ENCODE results near the gene PANX2. TPM values are rescaled to one million over a fixed set of nuclear protein-coding genes. Genes with fewer than 3 reads are reported as not detected.

Gene PANX2
- total RNA-seq, 1 donor from 2014 or later: 0.37 TPM

GRCh38 chr22:50197000-50197800, 26.7 kb downstream of the PANX2 start:
- intact Hi-C loops (cut with micrococcal nuclease): no loop called here

- intact Hi-C loops (cut with micrococcal nuclease): no loop called here
Measured at GRCh38 chr22:50197856-50198623, 27.5 kb downstream of the PANX2 start.

GRCh38 chr22:50198624-50199017, 28.1 kb downstream of the PANX2 start:
- intact Hi-C loops (cut with micrococcal nuclease): no loop called here

DNA sequence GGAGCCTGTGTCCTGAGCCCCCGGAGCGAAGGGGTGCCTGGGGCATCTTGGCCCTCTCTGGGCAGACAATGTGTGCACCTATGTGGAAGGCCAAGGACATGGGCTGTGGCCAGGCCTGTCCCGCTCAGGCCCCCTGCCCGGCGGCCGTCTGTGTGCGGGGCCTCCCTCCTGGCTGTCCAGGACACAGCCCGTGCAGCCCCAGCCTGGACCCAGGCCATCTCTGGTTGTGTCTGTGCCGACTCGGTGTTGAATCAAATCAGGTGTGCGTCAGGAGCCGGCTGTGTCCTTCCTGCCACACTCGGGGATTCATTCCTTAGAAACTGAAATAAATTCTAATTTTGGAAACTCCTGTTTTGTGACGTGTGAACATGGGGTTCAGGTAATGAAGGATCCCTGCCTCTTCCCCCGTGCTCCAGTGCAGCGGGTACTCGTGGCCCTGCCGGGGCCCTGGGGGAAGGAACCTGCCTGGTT, 28.8 kb downstream of the PANX2 start:
- intact Hi-C loops (cut with micrococcal nuclease): no loop called here

- intact Hi-C loops (cut with micrococcal nuclease): loop anchor here (1.0 to 5.0 kb wide), 7 partner anchors 10 to 433 kb away; partner anchors contain the start of genes TRABD and TUBGCP6
Measured at GRCh38 chr22:50199829-50200460, 29.4 kb downstream of the PANX2 start.

DNA sequence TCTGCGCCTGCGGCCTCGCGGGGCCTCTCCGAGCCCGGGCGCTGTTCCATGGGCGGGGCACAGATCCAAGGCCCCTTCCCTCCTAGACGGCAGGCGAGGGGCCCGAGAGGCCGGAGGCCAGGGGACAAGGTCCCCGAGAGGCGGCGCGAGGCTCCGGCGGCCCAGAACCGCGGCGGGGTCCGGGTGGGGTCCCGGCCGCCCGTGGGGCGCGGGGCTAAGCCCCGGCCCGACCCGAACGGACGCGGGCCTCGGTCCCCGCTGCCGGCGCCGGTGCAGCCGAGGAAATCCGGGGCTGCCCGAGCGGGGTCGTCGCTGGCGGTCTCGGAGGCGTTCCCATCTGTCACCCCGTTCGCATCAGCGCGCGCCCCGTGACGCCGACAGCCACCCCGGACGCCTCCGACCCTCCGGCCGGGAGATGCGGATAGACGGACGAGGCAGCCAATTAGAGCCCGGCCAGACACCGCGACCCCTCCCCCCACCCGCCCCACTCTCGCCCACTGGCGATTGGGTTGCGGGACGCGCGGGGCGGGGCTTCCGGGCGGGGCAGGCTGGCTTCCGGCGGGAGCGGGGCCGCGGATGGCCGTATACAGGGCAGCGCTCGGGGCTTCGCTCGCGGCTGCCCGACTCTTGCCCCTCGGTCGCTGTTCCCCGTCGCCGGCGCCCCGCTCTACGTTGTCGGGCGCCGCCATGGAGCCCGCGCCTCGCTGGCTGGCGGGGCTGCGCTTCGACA, 30.1 kb downstream of the PANX2 start, which contains the start of gene SELENOO:
TSS of gene SELENOO (plus strand) at position 551 of the 730 bp plus-strand sequence. CDS start at position 577, 26 bp downstream.
- intact Hi-C loops (cut with micrococcal nuclease): loop anchor here (1.0 to 5.0 kb wide), 8 partner anchors 10 to 433 kb away; partner anchors contain the start of genes MAPK11, TRABD and TUBGCP6

- intact Hi-C loops (cut with micrococcal nuclease): loop anchor here (1.0 to 5.0 kb wide), 7 partner anchors 17 to 434 kb away; partner anchors contain the start of genes MAPK11, TRABD and TUBGCP6
Measured at GRCh38 chr22:50201191-50202129, 30.9 kb downstream of the PANX2 start.

DNA sequence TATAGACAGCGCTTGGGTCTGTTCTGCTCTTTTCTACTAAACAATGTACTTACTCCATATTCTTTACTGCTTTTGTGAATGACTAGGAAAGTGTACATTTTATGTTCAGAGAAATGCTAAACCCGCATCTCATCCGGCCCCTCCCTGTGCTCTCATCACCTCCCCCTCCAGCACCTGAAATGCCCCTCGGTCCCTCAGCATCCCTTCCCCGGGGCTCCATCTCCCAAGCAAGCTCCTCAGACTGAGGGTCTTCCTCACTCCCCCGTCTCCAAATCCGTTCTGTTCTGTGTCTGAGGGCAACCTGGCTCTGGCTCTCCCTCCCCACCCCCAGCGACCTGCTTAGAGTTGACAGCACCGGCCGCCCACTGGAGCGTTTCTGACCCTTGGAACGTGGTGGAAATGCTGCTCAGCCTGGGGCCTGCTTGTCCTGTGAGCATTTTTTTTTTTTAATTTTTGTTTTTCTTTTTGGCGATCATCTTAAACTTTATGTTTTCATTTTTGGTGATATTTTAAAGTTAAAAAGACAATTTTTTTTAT, 31.7 kb downstream of the PANX2 start:
- intact Hi-C loops (cut with micrococcal nuclease): loop anchor here (5.0 kb wide), 3 partner anchors 230 to 435 kb away; no protein-coding TSS in a partner anchor

DNA sequence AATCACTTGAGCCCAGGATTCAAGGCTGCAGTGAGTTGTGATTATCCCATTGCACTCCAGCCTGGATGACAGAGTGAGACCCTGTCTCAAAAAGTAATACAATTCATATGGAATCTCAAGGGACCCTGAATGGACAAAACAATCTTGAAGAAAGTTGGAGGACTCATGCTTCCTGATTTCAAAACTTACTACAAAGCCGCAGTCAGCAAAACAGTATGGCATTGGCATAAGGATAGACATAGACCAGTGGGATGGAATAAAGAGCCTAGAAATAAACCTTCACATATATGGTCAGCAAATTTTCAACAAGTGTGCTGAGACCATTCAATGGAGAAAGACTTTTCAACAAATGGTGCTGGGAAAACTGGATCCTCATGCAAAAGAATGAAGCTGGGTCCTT, 32.8 kb downstream of the PANX2 start:
- intact Hi-C loops (cut with micrococcal nuclease): loop anchor here (5.0 kb wide), 3 partner anchors 231 to 436 kb away; no protein-coding TSS in a partner anchor

DNA sequence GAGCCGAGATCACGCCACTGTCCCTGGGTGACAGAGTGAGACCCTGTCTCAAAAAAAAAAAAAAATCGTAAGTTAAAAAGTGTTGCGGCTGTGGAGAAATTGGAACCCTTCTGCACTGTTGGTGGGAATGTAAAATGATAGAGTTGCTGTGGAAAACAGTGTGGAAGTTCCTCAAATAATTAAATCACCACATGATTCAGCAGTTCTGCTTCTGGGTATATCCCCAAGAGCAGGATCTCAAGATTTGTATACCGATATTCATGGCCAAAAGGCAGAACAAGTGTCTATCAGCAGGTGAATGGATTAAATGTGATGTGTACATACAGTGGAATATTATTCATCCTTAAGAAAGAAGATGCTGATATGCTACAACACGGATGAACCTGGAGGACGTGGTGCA, 34.0 kb downstream of the PANX2 start:
- intact Hi-C loops (cut with micrococcal nuclease): loop anchor here (5.0 kb wide), 3 partner anchors 232 to 437 kb away; no protein-coding TSS in a partner anchor

DNA sequence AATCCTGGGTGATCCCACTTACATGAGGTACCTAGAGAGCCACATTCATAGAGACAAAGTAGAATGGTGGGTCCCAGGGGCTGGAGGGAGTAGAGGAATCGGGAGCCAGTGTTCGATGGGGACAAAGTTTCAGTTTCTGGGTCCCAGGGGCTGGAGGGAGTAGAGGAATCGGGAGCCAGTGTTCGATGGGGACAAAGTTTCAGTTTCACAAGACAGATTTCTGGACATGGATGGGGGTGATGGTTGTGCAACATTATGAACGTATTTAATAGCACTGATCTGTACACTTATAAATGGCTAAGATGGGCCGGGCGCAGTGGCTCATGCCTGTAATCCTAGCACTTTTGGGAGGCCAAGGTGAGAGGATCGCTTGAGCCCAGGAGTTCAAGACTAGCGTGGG, 34.5 kb downstream of the PANX2 start:
- intact Hi-C loops (cut with micrococcal nuclease): loop anchor here (5.0 kb wide), 3 partner anchors 233 to 438 kb away; no protein-coding TSS in a partner anchor

DNA sequence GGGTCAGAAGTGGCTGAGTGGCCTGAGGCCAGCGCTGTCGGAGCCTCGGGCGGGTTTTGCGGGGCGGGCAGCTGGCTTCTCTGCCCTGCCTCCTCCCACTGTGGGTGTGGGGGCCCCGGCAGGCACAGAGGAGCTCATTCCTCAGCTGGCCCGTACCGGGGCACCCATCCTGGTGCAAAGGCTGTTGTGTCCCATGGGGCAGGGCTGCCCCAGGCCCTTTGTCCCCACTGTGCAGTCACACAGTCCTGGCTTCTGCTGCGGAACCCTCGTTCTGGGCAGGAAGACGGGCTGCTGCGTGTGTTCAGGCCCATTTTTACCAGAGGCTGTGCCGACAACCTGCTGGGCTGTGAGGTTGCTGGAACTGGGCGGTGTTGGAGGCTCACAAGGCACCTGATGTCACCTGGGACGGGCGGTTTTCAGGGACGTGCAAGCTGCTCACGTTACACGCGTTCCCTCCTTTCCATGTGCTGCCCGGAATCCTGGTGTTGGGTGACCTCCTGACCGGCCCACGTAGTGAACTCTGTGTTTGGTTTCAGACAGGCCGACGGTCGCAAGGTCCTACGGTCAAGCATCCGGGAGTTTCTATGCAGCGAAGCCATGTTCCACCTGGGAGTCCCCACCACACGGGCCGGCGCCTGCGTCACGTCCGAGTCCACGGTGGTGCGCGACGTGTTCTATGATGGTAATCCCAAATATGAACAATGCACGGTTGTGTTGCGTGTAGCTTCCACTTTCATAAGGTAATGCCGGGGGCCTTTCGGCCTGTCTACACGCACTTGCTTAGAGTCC, 35.4 kb downstream of the PANX2 start:
- intact Hi-C loops (cut with micrococcal nuclease): no loop called here

- intact Hi-C loops (cut with micrococcal nuclease): no loop called here
Measured at GRCh38 chr22:50206599-50206998, 36.1 kb downstream of the PANX2 start.

DNA sequence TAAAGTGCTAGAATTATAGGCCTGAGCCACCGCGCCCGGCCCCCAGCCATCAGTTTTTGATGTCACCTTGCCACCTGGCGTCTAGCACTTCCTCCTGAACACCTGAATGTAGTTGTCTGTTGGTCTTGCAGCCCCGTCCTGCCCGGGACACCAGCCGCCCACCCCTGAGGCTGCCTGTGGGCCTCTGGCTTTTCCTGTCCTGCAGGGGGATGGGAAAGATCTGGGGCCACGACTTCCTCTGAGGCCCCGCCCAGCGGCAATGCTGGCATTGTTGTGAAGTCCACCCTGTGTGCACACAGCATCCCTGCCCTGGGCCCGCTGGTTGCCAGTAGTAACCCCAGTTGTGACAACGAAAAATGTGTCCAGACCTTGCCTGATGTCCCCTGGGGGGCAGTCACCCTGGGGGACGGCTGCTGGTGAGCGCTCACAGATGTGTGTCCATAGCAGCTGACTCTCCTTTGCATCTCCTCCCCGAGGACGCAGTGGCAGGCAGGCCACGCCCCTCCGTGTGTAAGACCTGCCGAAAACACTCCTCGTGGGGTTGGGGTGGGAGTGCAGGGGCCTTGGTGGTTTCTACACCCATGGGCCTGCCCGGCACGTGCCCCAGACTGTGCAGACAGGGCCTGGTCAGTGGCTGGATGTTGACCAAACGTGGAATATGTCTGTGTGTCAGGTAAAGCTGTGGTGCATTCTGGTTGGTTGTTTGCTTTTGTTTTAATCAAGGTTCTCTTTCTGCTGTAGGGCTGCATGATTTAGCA, 37.0 kb downstream of the PANX2 start:
- intact Hi-C loops (cut with micrococcal nuclease): no loop called here

DNA sequence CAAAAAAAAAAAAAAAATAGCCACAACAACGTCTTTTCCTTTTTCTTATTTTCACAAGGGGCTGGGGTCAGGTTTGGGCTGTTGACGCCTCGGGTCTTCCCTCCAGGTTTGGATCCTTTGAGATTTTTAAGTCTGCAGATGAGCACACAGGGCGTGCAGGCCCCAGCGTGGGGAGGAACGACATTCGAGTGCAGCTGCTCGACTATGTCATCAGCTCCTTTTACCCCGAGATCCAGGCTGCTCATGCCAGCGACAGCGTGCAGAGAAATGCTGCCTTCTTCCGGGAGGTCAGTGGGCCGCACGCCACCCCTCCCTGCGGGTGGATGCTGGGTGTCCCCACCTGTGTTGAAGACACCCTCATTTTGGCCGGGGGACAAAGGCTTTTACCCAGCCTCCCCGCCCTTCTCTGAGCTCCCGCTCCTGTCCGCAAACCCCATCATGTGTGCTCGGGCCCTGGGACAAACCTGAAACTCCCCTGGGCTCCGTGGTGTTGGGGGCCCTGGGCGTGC, 38.0 kb downstream of the PANX2 start:
- intact Hi-C loops (cut with micrococcal nuclease): no loop called here

DNA sequence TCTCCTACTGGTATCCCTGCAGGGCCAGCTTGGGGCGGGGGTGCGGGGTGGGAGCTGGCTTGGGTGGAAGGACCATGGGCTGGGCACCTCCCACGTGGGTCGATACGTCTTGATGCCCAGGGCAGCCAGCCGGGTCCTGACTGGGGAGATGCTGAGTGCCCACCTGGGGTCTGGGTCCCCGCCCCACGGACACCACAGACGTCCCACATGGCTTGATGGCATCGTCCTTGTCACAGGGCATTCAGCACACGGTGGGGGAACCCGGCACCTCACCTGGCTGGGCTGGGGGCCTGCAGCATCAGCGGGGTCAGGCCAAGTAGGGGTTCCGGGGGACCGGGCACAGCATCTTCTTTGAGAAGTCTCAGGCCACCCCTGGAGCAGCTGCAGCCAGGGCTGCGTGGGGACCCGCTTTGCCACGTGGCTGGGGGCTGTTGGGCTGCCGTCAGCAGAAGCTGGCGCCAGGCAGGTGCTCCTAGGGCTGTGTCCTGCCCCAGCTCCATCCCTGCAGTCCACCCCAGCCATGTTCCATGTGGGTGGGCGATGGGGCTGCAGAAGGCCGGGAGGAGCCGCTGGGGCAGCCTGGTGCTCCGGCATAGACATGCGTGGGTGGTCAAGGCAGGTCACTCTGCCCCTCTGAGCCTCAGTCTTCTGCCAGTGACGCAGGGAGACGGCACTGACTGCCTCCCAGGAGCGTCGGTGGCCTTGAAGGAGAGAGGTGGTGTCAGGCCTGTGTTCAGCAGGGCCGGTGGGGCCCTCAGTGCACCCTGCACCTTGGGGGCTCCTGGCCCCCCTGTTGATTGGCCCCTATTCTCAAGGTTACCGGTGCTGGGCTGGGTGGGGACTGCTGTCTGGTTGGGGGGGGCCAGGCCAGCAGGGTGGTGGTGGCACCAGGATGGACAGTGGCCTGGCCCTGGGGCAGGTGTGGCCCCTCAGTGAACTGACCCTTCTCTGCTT, 38.7 kb downstream of the PANX2 start:
- intact Hi-C loops (cut with micrococcal nuclease): loop anchor here (1.0 kb wide), 1 partner anchor 60 kb away; no protein-coding TSS in a partner anchor
